ENCODE results near the gene RALGDS. TPM values are rescaled to one million over a fixed set of nuclear protein-coding genes. Genes with fewer than 3 reads are reported as not detected.

RALGDS gene
- total and polyA plus RNA-seq, 4 donors, result 67.4 to 134 (median 99.4) TPM

DNA sequence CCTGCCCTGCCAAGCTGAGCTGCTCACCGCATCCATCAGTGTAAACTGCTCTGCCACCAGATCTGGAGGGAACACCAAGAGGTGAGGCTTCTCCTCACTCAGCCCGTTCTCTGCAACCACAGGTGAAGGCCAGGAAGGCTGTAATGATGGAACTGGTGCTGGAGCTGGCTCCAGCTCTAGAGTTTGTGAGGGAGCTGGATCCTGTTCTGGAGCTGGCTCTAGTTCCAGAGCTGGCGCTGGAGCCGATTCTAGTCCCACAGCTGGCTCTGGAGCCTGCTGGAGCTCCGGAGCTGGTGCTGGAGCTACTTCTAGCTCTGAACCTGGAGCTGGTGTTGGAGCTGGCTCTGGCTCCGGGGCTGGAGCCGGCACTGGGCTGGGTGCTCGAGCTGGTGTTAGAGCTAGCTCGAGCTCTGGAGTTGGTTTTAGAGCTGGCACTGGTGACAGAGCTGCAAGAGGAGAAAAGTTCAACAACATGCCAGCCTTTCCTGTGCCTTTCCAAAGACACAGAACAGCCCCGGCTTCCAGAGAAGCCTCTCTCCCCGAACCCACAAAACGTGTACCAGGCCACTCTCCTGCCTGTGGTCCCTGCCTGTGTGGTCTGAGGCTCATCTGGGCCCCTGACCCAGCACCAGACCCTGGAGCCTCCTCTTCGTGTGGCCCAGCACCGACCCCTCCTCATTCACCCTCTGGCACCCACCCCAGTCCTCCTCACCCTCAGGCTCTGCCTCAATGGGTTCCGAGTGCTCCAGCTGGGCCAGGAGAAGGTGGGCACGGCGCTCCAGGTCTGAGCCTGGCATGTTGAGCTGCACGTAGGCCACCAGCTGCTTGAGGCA lies 12.9 kb downstream of the RALGDS start:
- DNase-seq (ENCODE audit: low read depth in 4 of 6, low spot score in 6 of 6), result no peak
- 96% methylated on average over 17 of the region's 18 CpGs for WGBS (ENCODE audit: insufficient coverage)
- H3K4me3 ChIP-seq (ENCODE audit: low read depth, low read length), result no peak overlapping the region
- peaks cover 99% of the 10 kb centered on the region for H3K36me3 ChIP-seq (ENCODE audit: control insufficient read depth, insufficient read depth, low read length)
- H3K4me1 ChIP-seq (ENCODE audit: control insufficient read depth, insufficient read depth, low read length), result peaks cover 15% of the 10 kb centered on the region
- H3K27me3 ChIP-seq (ENCODE audit: control insufficient read depth, insufficient read depth, low read length), result no peaks in the 10 kb centered on the region
- no peaks in the 10 kb centered on the region for H3K9me3 ChIP-seq (ENCODE audit: control insufficient read depth, insufficient read depth, low read length)
- no peak overlapping the region for H3K27ac ChIP-seq (ENCODE audit: low read depth, low read length)

DNA sequence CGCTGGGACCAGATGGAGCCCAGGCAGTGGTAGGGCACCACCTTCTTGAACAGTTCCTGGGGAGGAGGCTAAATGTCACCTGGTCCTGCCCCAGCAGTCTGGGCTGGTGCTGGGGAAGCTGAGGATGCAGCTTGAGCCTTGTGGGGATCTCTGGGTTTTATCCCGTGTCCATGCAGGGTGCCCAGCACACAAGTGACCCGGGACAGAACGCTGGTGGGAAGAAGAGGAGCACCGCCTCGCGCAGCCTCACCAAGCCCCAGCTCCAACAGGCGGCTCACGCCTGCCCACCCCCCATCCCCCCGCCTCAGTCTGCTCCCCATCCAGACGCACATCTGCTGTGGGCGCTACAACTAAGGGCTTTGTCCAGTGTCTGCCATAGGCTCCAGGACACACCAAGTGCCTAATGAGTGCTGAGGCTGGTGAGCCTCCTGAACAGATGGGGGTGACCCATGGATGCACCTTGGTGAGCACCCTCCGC lies 13.8 kb downstream of the RALGDS start:
- 92% methylated on average over 10 of the region's 13 CpGs for WGBS (ENCODE audit: insufficient coverage)
- H3K27ac ChIP-seq (ENCODE audit: low read depth, low read length), result no peak overlapping the region
- DNase-seq (ENCODE audit: low read depth in 4 of 6, low spot score in 6 of 6), result no peak

DNA sequence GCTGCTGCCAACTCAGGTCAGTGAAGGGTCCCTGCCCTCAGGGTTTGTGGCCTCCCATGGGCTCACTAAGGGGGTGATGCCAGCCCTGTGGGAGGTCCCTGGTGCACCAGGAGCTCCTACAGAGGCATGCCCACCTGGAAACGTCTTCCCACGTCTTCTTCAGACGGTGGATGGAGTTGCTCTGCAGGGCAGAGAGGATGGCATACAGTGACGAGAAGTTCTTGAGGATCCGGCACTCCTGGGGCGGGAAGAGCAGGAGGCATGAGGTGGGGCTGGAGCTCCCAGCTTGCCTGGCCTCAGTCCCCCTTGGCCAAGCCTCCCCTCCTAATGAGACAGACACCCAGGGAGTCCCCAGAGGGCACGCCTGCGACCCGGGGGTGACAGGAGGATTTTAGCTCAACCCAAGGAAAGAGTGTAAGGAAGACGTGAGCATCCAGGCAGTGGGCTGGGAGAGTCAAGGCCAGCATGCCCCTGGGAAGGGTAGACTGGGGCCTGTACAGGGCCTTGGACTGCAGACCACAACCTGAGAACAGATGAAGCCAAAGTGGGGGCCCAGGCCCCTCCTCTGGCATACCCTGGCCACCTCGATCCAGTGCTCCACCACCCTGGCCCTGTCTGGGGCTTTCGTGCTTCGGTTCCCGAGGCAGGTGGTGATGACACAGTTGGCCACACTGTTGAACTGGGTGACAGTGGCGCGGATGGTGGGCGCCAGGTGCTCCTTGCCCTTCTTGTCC lies 14.4 kb downstream of the RALGDS start:
- H3K36me3 ChIP-seq (ENCODE audit: control insufficient read depth, insufficient read depth, low read length), result peaks cover 99% of the 10 kb centered on the region
- H3K9me3 ChIP-seq (ENCODE audit: control insufficient read depth, insufficient read depth, low read length), result no peaks in the 10 kb centered on the region
- WGBS (ENCODE audit: insufficient coverage), result 98% methylated on average over 17 of the region's 17 CpGs
- H3K27ac ChIP-seq (ENCODE audit: low read depth, low read length), result no peak overlapping the region
- no peaks in the 10 kb centered on the region for H3K27me3 ChIP-seq (ENCODE audit: control insufficient read depth, insufficient read depth, low read length)
- H3K4me1 ChIP-seq (ENCODE audit: control insufficient read depth, insufficient read depth, low read length), result peaks cover 8% of the 10 kb centered on the region
- no peak for DNase-seq (ENCODE audit: low read depth in 4 of 6, low spot score in 6 of 6)
- no peak overlapping the region for H3K4me3 ChIP-seq (ENCODE audit: low read depth, low read length)

More for the DNA sequence above, 13.8 kb downstream of the RALGDS start:
- Histone ChIP-seq H3K4me1 (ENCODE audit: control insufficient read depth, insufficient read depth, low read length) (peaks cover 8% of the 10 kb centered on the region), H3K27me3 (ENCODE audit: control insufficient read depth, insufficient read depth, low read length) (no peaks in the 10 kb centered on the region), H3K36me3 (ENCODE audit: control insufficient read depth, insufficient read depth, low read length) (peaks cover 99% of the 10 kb centered on the region), H3K9me3 (ENCODE audit: control insufficient read depth, insufficient read depth, low read length) (no peaks in the 10 kb centered on the region), H3K4me3 (ENCODE audit: low read depth, low read length) (no peak overlapping the region)

DNA sequence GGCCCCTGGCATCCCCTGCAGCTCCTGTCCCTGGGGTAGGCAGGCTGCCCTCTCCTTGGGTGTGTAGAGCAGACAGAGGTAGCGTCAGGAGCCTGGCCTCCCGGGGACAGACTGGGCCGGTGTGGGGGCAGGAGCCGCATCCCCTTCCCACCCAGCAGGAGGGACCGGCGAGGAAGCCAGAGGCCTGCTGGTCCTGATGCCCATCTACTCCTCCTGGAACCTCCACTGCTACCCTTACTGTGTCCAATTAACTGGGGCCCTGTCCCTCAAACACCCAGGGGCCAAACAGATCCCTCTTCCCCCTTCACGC lies 15.6 kb downstream of the RALGDS start:
- WGBS (ENCODE audit: insufficient coverage), result 88% methylated on average over 4 of the region's 7 CpGs
- Histone ChIP-seq H3K36me3 (ENCODE audit: control insufficient read depth, insufficient read depth, low read length) (peaks cover 99% of the 10 kb centered on the region), H3K4me3 (ENCODE audit: low read depth, low read length) (no peak overlapping the region), H3K27me3 (ENCODE audit: control insufficient read depth, insufficient read depth, low read length) (no peaks in the 10 kb centered on the region), H3K4me1 (ENCODE audit: control insufficient read depth, insufficient read depth, low read length) (peaks cover 8% of the 10 kb centered on the region), H3K9me3 (ENCODE audit: control insufficient read depth, insufficient read depth, low read length) (no peaks in the 10 kb centered on the region), H3K27ac (ENCODE audit: low read depth, low read length) (no peak overlapping the region)
- DNase-seq (ENCODE audit: low read depth in 4 of 6, low spot score in 6 of 6), result no peak

DNA sequence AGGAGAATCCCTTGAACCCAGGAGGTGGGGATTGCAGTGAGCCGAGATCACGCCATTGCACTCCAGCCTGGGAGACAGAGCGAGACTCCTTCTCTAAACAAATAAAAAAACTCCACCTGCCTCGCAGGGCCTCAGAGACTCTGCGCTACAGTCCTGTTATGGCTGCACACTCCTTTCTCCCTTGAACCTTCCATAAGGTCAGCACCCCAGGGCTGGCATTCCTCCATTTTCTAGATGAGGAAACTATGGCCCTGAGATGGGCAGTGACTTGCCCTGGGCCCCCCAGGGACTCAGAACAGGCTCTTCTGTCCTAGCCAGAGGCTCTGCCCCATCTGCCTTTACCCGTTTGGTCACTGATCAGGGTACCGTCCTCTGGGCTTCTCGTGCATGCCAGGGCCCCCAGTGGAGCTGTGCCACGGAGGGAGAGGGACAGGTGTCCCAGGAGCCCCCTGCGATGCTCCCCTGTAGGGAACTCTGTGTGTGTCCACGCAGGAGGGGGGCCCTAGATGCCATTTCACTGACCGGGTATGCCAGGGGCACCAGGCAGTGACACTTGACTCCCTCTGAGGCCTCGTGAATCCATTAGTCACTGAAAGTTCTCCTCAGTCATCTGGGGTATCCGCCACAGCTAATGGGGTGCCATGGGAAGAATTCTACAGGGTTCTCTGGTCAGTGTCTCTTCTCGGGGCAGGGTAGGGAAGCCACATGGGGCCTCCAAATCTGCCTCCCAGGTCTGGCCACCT lies 16.2 kb downstream of the RALGDS start:
- 84% methylated on average over 11 of the region's 15 CpGs for WGBS (ENCODE audit: insufficient coverage)
- no peaks in the 10 kb centered on the region for H3K27me3 ChIP-seq (ENCODE audit: control insufficient read depth, insufficient read depth, low read length)
- peaks cover 99% of the 10 kb centered on the region for H3K36me3 ChIP-seq (ENCODE audit: control insufficient read depth, insufficient read depth, low read length)
- peaks cover 8% of the 10 kb centered on the region for H3K4me1 ChIP-seq (ENCODE audit: control insufficient read depth, insufficient read depth, low read length)
- H3K9me3 ChIP-seq (ENCODE audit: control insufficient read depth, insufficient read depth, low read length), result no peaks in the 10 kb centered on the region
- DNase-seq (ENCODE audit: low read depth in 4 of 6, low spot score in 6 of 6), result no peak
- no peak overlapping the region for H3K4me3 ChIP-seq (ENCODE audit: low read depth, low read length)
- H3K27ac ChIP-seq (ENCODE audit: low read depth, low read length), result no peak overlapping the region

DNA sequence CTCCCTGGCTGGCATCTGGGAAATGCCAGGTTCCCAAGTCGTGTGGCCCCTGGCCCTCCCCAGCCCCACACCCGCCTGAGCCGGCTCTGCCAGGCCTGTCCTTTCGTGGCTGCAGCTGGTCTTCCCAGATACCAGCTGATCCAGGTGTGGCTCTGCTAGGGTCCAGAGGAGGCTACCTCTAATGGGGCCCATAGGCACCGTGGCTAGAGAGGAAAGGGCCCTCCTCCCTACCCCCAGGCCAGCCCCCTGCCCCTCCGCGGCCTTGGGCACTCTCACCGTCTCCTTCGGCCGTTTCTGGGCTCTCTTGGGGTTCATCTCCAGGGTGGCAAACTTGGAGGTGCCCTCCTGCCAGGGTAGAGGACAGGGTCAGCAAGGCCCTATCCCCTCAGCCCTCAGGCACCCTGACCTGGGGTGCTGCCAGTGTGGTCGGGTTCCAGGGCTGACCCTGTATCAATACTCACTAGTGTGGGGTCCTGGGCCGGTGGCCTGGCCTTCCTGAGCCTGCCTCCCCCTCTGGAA lies 17.0 kb downstream of the RALGDS start:
- no peak for DNase-seq (ENCODE audit: low read depth in 4 of 6, low spot score in 6 of 6)
- Histone ChIP-seq H3K9me3 (ENCODE audit: control insufficient read depth, insufficient read depth, low read length) (no peaks in the 10 kb centered on the region), H3K4me1 (ENCODE audit: control insufficient read depth, insufficient read depth, low read length) (peaks cover 8% of the 10 kb centered on the region), H3K36me3 (ENCODE audit: control insufficient read depth, insufficient read depth, low read length) (peaks cover 97% of the 10 kb centered on the region), H3K27ac (ENCODE audit: low read depth, low read length) (no peak overlapping the region), H3K27me3 (ENCODE audit: control insufficient read depth, insufficient read depth, low read length) (no peaks in the 10 kb centered on the region), H3K4me3 (ENCODE audit: low read depth, low read length) (no peak overlapping the region)
- 93% methylated on average over 7 of the region's 12 CpGs for WGBS (ENCODE audit: insufficient coverage)

DNA sequence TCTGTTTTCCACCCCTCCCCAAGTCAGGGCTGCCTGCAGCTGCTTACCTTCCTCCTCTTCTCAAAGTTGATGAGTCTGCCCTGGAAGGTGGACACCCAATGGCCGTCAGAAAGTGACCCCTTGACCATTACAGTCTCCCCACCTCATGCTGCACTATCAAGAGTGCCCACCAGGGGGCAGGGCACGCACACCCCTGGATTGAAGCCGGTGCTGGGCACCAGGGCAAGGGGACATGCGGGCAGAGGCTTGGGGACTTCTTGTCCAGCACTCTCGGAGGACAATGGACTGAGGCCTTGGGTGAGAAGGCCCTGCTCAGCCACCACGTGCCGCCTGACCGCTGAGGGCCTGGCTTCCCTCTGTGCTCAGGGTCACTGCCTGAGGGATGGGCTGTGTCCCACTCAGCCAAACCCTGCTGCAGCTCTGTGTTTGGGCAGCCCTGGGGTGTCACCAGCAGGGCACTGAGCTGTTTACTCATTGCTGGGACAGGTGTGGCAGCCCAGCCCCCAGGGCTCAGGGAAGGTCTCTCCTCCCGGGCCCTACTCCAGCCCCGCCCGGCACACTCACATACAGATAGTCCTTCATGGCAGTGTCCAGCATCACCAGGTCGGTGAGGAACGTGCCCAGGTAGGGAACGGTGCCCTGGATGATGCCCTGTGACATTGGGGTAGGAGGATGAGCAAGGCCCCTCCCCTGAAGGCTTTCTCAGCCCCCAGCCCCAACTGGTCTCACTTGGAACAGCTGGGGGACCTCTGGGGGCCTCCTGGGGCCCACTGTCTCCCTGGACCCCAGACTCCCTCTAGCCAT lies 17.7 kb downstream of the RALGDS start:
- H3K9me3 ChIP-seq (ENCODE audit: control insufficient read depth, insufficient read depth, low read length), result no peaks in the 10 kb centered on the region

DNA sequence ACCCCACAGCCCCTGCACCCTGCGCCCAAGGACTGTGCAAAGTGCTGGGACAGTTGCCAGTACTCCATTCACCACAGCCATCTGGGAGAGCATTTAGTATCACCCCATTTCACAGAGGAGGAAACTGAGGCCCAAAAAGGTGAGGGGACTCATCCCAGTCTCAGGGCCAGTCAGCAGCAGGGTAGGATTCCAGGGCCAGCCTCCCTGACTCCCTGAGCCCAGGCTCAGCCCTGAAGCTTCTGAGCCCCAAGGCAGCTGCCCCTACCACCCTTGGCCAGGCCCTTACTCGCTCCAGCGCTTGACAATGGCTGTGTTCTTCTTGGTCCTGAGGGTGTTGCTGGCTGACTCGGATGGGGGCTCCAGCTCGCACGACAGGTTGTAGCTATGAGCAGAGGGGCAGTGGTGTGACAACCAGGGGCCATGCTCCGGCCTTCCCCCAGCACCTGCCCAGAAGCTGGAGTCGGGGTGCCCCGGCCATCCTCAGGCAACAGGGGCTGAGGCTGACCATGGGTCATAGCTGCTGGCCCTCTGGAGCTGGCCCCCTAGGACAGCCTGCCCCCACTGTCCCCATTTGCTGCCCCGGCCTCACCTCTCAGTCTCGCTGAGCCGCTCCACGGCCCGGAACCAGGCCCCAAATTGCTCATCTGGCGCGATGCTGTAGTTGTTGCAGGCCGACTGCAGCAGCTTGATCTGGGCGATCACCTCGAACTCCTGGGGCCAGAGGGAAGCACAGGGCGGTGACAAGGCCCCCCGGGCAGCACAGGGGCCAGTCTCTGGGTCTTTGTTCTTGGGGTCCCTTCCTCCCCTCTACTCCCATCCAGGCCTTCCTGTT lies 18.6 kb downstream of the RALGDS start:
- Histone ChIP-seq H3K4me1 (ENCODE audit: control insufficient read depth, insufficient read depth, low read length) (peaks cover 8% of the 10 kb centered on the region), H3K27me3 (ENCODE audit: control insufficient read depth, insufficient read depth, low read length) (no peaks in the 10 kb centered on the region), H3K36me3 (ENCODE audit: control insufficient read depth, insufficient read depth, low read length) (peaks cover 97% of the 10 kb centered on the region), H3K27ac (ENCODE audit: low read depth, low read length) (no peak overlapping the region), H3K4me3 (ENCODE audit: low read depth, low read length) (no peak overlapping the region), H3K9me3 (ENCODE audit: control insufficient read depth, insufficient read depth, low read length) (no peaks in the 10 kb centered on the region)
- DNase-seq (ENCODE audit: low read depth in 4 of 6, low spot score in 6 of 6), result no peak
- 93% methylated on average over 18 of the region's 21 CpGs for WGBS (ENCODE audit: insufficient coverage)

More for the DNA sequence above, 17.7 kb downstream of the RALGDS start:
- Histone ChIP-seq H3K27ac (ENCODE audit: low read depth, low read length) (no peak overlapping the region), H3K4me3 (ENCODE audit: low read depth, low read length) (no peak overlapping the region), H3K27me3 (ENCODE audit: control insufficient read depth, insufficient read depth, low read length) (no peaks in the 10 kb centered on the region), H3K36me3 (ENCODE audit: control insufficient read depth, insufficient read depth, low read length) (peaks cover 97% of the 10 kb centered on the region), H3K4me1 (ENCODE audit: control insufficient read depth, insufficient read depth, low read length) (peaks cover 8% of the 10 kb centered on the region)
- WGBS (ENCODE audit: insufficient coverage), result 28% methylated on average over 9 of the region's 14 CpGs
- peak in 2 of 6 donors; percentile 50 to 71 for DNase-seq (ENCODE audit: low read depth in 4 of 6, low spot score in 6 of 6)
